ENCODE data around the gene SLC25A28.
A peak's percentile ranks its signal among the peaks of the same experiment; 100 is the strongest.

SLC25A28 gene, protein sequence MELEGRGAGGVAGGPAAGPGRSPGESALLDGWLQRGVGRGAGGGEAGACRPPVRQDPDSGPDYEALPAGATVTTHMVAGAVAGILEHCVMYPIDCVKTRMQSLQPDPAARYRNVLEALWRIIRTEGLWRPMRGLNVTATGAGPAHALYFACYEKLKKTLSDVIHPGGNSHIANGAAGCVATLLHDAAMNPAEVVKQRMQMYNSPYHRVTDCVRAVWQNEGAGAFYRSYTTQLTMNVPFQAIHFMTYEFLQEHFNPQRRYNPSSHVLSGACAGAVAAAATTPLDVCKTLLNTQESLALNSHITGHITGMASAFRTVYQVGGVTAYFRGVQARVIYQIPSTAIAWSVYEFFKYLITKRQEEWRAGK

DNA sequence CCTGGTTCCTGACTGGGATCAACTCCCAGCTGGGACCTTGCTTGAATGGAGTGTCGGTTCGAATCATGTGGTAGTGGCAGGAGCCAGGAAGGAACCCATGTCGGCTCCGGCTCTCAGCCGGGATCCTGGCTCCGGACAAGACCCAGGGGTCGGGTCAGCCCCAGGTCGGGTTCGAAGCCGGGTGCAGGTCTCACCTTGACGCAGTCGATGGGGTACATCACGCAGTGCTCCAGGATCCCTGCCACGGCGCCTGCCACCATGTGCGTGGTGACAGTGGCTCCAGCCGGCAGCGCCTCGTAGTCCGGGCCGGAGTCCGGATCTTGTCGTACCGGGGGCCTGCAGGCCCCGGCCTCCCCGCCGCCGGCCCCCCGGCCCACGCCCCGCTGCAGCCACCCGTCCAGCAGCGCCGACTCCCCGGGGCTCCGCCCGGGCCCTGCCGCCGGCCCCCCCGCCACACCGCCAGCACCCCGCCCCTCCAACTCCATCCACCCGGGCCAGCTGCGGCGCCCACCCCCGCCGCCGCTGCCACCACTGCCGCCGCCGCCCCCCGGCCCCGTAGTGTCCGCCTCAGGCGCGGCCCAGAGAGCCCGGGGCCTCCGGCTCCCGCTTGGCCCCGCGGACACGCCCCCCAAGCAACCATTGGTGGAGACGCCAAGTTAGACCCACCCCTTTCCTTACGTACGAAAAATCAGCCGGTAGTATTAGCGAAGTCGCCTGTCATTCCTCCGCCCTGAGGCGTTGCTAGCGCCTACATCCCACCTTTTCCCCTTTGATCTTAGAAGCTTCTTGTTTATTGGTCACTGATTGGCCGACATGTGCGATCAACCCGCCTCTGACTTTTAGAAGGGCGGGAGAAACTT, at the start of gene SLC25A28:
Gene SLC25A28, minus strand, starts transcription at position 589 of the 860 bp plus-strand sequence. Its CDS starts 104 bp downstream, at position 485.
- H3K9me3 ChIP-seq (ENCODE audit: control insufficient read depth, insufficient read depth, low read depth, low read length), result no peaks in the 10 kb centered on the region
- peak within 1 kb of the TSS; percentile 86 for H3K4me3 ChIP-seq (ENCODE audit: low read depth, low read length)
- 0 out of 2 replicates have a peak, but pooled peaks cover 7% of the 10 kb centered on the region for H3K4me1 ChIP-seq (ENCODE audit: control insufficient read depth, insufficient read depth, low read length)
- TF ChIP-seq HOXD13 (CRISPR knock-in tag; IDR thresholded peaks at IDR 0.05; ENCODE audit: borderline replicate concordance) (no peak), EGR2 (tag by site-specific recombination; IDR thresholded peaks at IDR 0.05; ENCODE audit: low read depth) (peak; percentile 44; the same call in 1 of the 2 replicates), ZNF157 (tag by site-specific recombination; IDR thresholded peaks at IDR 0.05) (no peak), ZNF621 (tag by site-specific recombination; IDR thresholded peaks at IDR 0.05) (no peak), ZNF626 (tag by site-specific recombination; IDR thresholded peaks at IDR 0.05) (no peak), ZFHX2 (tag by site-specific recombination; conservative IDR thresholded peaks at IDR 0.05) (peak; percentile 40; the same call in 1 of the 2 replicates), KLF7 (tag by site-specific recombination; IDR thresholded peaks at IDR 0.05; ENCODE audit: borderline replicate concordance) (no peak), BCL11A (tag by site-specific recombination; IDR thresholded peaks at IDR 0.05; ENCODE audit: low read depth) (no peak), SP2 (tag by site-specific recombination; IDR thresholded peaks at IDR 0.05) (peak; percentile 98), ZSCAN16 (tag by site-specific recombination; IDR thresholded peaks at IDR 0.05) (no peak), ZNF335 (tag by site-specific recombination; conservative IDR thresholded peaks at IDR 0.05) (peak; percentile 51; the same call in 1 of the 2 replicates), ZBTB48 (tag by site-specific recombination; IDR thresholded peaks at IDR 0.05) (no peak), TCF7L2 (IDR thresholded peaks at IDR 0.05; ENCODE audit: borderline replicate concordance, low read depth, low read length) (peak; percentile 100), ZNF654 (tag by site-specific recombination; IDR thresholded peaks at IDR 0.05; ENCODE audit: low read depth) (no peak), HOXC10 (CRISPR knock-in tag; IDR thresholded peaks at IDR 0.05) (no peak), ZNF248 (tag by site-specific recombination; IDR thresholded peaks at IDR 0.05) (no peak), SP3 (tag by site-specific recombination; IDR thresholded peaks at IDR 0.05) (peak; percentile 95), ZNF600 (tag by site-specific recombination; IDR thresholded peaks at IDR 0.05) (no peak), KLF9 (tag by site-specific recombination; IDR thresholded peaks at IDR 0.05; ENCODE audit: low read depth) (peak; percentile 10)
- TF ChIP-seq, protein P1, sequence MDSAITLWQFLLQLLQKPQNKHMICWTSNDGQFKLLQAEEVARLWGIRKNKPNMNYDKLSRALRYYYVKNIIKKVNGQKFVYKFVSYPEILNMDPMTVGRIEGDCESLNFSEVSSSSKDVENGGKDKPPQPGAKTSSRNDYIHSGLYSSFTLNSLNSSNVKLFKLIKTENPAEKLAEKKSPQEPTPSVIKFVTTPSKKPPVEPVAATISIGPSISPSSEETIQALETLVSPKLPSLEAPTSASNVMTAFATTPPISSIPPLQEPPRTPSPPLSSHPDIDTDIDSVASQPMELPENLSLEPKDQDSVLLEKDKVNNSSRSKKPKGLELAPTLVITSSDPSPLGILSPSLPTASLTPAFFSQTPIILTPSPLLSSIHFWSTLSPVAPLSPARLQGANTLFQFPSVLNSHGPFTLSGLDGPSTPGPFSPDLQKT (IDR thresholded peaks at IDR 0.05; ENCODE audit: borderline replicate concordance, low read depth, low read length), result no peak
- POLR2A ChIA-PET, result interaction anchor here (0.9 to 3.8 kb wide), 12 partner anchors 8 to 189 kb away, joined by 3 to 28 read pairs (median 6); partner anchors contain the start of genes COX15, CUTC, ENTPD7 and GOT1
- H3K27ac ChIP-seq (ENCODE audit: extremely low read depth, low read depth, low read length), result peak within 1 kb of the TSS; percentile 99
- H3K36me3 ChIP-seq (ENCODE audit: control insufficient read depth in 2 of 2, insufficient read depth in 1 of 2, low read length in 2 of 2), result peaks cover 0 to 11% of the 10 kb centered on the region in 2 experiments; a peak in 1 of 3 replicates
- CTCF ChIA-PET, result interaction anchor here (0.6 to 7.0 kb wide), 9 partner anchors 8 to 228 kb away, joined by 3 to 71 read pairs (median 4); no protein-coding TSS in a partner anchor

DNA sequence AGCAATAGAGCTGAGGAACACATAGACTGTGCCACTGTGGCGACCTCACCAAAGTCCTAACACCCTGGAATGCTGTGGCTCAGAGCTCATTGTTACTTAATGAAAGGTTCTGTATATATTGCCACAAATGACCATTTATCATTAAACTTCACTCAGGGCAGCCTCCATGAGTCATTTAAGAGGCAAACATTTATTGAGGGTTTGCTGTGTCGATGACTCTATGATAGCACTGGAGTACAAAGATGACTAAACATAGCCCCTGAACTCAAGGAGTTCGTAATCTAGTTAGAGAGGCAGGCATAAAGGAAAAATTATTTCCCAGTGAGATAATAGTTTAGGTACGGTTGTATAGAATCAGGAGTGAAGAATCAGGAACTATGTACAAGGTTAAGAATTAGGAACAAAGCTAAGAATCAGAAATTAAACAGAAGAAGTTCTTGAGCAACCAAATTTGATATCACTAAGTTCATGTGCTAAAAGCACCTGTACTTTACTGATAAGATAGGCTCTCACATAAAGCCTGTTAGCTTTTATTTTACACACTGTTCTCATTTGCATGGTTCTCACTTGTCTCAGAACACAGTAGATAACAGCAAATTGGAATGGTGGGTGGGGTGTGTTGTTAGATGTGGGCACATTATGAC, 47.0 kb upstream of the SLC25A28 start:
- Histone ChIP-seq H3K27ac (ENCODE audit: extremely low read depth, low read depth, low read length) (no peak overlapping the region), H3K9me3 (ENCODE audit: control insufficient read depth, insufficient read depth, low read depth, low read length) (no peaks in the 10 kb centered on the region), H3K4me1 (ENCODE audit: control insufficient read depth, insufficient read depth, low read length) (no peaks in the 10 kb centered on the region), H3K36me3 (ENCODE audit: control insufficient read depth in 2 of 2, insufficient read depth in 1 of 2, low read length in 2 of 2) (peaks cover 24 to 40% of the 10 kb centered on the region in 2 experiments), H3K4me3 (ENCODE audit: low read depth, low read length) (no peak overlapping the region)
- CTCF ChIA-PET, result interaction anchor here (0.6 to 0.8 kb wide), 2 partner anchors 55 to 816 kb away, joined by 3 to 4 read pairs; no protein-coding TSS in a partner anchor
- POLR2A ChIA-PET, result interaction anchor here (1.0 to 1.2 kb wide), 2 partner anchors 8 to 47 kb away, joined by 5 to 7 read pairs; partner anchors contain the start of genes ENTPD7 and SLC25A28
- TF ChIP-seq MZF1 (tag by site-specific recombination; IDR thresholded peaks at IDR 0.05; ENCODE audit: borderline replicate concordance) (no peak), ZNF558 (tag by site-specific recombination; IDR thresholded peaks at IDR 0.05) (peak; percentile 50; the same call in 1 of the 2 replicates), ZNF707 (tag by site-specific recombination; IDR thresholded peaks at IDR 0.05) (no peak), ZNF629 (tag by site-specific recombination; IDR thresholded peaks at IDR 0.05) (peak; percentile 77), ZNF600 (tag by site-specific recombination; IDR thresholded peaks at IDR 0.05) (peak; percentile 49; the same call in 1 of the 2 replicates), ZNF394 (tag by site-specific recombination; IDR thresholded peaks at IDR 0.05; ENCODE audit: borderline replicate concordance) (0 out of 2 replicates have a peak, but pooled peaks have one; percentile 20), ZBTB20 (tag by site-specific recombination; IDR thresholded peaks at IDR 0.05) (no peak), ZNF660 (tag by site-specific recombination; IDR thresholded peaks at IDR 0.05) (peak; percentile 73; the same call in 1 of the 2 replicates)
- TF ChIP-seq, protein P2, sequence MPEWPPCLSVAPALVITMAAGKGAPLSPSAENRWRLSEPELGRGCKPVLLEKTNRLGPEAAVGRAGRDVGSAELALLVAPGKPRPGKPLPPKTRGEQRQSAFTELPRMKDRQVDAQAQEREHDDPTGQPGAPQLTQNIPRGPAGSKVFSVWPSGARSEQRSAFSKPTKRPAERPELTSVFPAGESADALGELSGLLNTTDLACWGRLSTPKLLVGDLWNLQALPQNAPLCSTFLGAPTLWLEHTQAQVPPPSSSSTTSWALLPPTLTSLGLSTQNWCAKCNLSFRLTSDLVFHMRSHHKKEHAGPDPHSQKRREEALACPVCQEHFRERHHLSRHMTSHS (tag by site-specific recombination; IDR thresholded peaks at IDR 0.05), result no peak
- TF ChIP-seq, protein P3, sequence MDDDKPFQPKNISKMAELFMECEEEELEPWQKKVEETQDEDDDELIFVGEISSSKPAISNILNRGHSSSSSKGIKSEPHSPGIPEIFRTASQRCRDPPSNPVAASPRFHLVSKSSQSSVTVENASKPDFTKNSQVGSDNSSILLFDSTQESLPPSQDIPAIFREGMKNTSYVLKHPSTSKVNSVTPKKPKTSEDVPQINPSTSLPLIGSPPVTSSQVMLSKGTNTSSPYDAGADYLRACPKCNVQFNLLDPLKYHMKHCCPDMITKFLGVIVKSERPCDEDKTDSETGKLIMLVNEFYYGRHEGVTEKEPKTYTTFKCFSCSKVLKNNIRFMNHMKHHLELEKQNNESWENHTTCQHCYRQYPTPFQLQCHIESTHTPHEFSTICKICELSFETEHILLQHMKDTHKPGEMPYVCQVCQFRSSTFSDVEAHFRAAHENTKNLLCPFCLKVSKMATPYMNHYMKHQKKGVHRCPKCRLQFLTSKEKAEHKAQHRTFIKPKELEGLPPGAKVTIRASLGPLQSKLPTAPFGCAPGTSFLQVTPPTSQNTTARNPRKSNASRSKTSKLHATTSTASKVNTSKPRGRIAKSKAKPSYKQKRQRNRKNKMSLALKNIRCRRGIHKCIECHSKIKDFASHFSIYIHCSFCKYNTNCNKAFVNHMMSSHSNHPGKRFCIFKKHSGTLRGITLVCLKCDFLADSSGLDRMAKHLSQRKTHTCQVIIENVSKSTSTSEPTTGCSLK (tag by site-specific recombination; IDR thresholded peaks at IDR 0.05), result no peak
